T1000 (cell line): ENCODE data around the gene PTPRN2.

ENCODE experiments used
- DNase-seq: peaks from one replicate; lab custom pipeline; 2025; ENCODE audit warnings: mixed read lengths; lab: John Stamatoyannopoulos, UW

Gene PTPRN2

DNA sequence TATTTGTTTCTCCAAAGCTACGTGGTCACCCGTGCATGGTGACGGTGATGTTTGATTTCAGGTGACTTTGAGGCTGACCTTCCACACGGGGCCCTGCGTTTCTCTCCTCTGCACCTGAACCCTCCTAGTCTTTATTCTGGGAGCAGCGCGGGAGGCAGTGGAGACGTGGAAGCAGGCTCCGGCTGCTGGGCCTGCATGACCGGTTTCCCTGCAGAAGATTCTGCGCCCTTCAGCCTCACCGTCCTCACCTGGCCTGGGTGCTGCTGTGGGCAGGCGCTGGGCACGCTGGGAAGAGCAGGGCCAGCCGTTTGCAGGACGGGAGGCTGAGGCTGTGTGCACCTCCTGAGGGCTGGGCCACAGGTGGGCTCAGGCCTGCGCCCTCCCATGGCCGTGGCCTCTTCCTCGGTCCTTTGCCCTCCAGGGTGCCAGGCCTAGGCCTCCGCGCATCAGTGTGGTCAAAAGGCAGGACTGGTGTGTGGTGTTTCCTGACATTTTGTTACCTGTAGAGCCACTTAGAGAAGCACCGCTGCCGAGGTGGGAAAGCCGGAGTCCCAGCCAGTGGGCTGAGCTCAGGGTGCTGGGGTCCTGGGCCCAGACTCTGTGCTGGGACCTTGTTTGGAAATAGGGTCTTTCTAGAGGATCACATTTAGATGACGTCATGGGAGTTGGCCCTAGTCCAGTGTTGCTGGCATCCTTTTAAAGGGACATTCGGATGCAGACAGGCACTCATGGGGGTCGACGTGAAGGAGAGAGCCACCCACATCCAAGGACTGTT is 772.5 kb downstream of the PTPRN2 start:
- DNase-seq = no peak

DNA sequence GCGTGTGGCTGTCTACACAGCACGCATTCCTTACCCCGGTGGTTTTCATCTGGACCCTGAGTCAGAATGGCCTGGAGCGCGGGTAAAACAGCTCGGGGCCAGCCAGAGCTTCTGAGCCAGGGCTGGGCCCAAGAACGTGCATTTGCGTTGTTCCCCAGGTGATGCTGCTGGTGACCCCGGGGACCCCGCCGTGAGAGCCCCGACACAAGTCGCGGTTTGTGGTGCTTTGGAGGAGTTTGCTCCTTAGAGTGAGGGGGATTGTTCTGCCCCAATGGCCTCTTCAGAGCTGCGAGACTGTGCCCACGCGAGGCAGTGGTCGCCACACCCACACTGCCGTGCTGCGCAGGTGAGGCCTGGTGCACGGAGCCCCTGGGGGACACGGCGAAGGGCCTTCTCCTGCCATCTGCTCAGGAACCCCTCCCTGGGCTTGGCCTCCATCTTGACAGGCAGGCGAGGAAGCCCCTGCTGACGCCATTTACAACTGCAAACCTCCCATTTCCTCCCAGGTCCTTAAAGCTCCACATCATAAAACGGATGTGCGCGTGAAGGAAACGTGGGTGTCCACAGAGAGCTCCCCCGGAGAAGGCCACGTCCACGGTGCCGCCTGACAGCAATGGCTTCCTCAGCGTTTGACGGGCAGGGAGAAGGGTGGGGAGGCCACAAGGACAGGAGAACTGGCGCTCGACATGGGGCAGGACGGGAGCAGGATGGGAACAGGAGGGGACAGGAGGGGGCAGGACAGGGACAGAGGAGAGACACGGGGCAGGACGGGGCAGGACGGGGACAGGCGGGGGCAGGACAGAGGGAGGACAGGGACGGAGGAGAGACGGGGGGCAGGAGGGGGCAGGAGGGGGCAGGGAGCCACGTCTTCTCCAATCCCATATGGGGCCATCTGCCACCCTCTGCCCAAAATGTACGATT is 773.6 kb downstream of the PTPRN2 start:
- DNase-seq = no peak

DNA sequence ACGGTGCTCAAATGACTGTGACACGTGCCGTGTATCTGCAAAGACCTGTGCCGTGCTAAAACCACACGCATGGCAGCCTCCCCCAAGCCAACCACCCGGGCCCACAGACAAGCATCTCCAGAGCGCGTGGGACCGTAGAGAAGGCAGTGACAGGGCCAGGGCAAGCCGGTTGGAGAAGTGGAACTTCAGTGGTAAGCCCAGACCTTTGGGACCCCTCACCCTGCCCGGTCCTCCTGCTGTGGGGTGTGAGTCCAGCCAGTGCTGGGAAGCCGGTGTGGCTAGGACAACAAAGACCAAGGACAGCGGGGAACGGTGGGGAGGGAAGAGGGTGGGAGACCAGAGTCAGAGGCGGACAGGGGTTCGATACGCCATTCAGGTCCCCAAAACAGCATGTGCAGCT is 774.6 kb downstream of the PTPRN2 start:
- no peak for DNase-seq

DNA sequence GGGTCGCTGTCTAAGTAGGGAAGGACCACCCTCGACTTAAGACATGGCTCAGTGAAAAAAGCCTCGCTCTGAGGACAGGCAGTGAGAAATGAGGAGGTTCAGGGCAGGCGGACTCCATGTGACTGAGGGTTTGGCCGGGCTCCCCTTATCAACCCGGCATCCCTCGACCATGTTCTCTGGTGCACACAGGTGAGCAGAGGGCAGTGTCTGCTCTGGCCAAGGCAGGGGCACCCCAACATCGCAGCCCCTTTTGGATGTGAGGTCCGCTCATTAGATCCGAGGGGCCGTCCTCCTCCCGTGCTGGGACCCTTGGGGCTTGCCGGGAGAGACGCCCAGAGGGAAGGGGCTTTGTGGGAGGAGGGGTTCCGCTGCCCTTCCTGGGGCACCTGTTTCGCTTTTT is 775.7 kb downstream of the PTPRN2 start:
- DNase-seq = no peak

DNA sequence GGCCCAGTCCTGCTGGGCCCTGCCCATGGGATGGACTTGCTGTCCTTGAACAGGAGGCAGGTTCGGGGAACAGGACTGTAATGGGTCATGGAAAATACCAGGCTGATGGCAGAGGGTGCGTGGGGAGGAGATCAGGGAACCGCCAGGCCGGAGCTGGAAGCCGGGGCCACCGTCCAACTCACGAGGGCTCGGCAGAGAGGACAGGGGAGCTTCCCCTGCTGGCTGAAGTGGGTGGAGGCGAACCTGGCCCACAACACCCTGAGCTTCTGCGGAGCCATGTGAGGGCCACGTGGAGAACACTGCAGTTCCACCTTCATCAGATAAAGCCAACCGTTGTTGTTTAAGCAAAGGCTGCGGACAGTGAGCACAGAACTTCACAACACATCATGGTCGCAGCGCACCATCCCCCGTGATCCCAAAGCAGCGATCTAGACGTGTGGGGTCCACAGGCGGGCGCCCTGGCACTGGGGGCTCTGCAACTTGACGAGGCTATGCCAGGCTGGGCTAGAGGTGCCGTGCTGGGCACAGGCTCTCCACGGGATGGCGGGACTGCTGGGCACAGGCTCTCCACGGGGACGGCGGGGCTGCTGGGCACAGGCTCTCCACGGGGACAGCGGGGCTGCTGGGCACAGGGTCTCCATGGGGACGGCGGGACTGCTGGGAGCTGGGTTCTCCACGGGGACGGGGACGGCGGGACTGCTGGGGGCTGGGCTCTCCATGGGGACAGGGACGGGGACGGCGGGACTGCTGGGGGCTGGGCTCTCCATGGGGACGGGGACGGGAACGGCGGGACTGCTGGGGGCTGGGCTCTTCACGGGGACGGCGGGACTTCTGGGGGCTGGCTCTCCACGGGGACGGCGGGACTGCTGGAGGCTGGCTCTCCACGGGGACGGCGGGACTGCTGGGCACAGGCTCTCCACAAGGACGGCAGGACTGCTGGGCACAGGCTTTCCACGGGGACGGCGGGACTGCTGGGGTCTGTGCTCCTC is 777.5 kb downstream of the PTPRN2 start:
- DNase-seq = no peak

DNA sequence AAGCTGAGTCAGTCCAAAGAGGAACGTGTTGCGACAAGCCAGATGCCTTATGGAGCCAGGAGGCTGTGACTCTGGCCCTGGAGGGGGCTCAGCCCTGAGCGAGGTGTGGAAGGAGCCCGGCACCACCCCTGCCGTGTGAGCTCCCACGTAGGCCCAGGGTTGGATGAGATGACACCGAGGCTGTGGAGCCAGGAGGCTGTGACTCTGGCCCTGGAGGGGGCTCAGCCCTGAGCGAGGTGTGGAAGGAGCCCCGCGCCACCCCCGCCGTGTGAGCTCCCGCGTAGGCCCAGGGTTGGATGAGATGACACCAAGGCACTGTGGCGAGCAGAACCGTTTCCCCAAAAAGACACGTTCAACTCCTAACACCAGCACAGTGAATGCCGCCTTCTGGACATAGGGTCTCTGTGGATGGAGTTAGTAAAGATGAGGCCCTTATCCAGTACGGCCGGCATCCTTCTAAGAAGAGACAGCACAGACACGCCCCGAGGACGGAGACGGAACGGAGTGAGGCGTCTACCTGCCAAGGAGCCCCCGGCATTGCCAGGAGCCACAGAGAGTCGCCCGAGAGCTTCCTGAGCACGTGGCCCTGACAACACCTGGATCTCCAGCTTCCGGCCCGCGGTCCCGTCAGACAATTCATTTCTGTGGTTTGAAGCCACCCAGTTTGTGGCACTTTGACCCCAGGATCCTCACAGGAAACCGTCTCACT is 778.3 kb downstream of the PTPRN2 start:
- DNase-seq = no peak

DNA sequence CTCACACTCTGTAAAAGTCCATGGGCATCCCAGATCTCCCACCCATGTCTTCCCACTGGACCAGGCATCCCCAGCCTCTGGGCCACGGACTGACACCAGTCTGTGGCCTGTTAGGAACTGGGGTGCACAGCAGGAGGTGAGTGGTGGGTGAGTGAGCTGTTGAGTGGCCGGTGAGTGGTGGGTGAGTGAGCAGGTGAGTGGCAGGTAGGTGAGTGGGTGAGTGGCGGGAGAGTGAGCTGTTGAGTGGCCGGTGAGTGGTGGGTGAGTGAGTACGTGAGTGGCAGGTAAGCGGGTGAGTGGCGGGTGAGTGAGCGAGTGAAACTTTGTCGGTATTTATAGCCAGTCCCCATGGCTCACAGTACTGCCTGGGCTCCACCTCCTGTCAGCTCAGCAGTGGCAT is 779.6 kb downstream of the PTPRN2 start:
- DNase-seq = no peak

DNA sequence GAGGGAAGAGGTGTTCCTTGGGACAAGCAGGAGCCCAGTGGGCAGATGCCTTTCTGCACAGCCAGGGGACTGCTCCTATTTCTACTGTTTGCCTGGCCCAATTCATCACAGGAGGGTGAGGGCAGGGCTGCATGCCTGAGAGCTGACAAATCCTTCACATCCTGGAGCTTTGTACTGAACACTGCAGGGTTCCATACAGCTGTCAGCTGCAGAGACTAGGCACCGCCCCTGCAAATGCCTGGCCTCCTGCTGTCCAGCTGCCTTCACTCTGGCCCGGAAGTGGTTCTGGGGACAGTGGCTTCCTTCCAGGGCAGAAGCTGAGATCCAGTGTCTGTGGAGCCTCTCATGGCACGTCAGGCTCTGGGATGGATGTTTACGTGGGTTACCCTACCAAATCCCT is 780.1 kb downstream of the PTPRN2 start:
- no peak for DNase-seq

DNA sequence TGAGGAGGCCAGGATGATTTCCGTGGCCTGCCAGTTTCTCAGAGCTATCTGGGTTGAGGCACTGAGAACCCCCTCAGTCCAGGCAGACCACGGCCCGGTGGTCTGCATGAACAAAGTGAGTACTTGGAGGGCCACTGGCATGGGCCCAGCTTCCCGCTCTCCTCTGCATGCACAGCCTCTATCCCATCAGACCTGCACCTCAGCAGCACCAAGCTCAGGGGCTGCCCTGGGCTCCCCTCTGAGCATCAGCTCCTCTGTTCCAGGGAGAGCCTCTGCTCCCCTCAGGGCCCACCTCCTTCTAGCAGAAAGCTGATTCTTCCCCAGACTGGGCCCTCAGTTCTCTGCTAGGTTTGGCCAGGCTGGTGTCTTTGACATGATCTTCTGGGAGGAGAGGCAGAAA is 780.9 kb downstream of the PTPRN2 start:
- no peak for DNase-seq

DNA sequence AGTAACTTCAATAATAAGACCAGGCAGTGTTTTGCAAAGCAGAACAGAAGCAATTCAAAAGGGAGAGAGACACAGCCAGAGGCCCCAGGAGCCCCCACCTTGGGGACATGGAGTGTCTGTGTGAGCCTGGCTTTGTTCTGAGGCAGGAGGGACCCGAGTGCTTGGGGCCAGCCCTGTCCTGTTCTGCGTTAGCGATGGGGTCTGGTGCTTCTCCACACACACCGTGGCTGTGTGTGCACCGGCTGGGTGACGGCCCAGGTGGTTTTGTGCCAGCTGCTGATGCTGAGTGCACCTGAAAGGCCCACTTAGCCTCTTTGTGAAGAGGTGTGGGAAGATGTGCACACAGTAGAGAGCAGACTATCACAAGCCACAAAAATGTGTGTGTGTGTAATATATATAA is 781.9 kb downstream of the PTPRN2 start:
- no peak for DNase-seq

DNA sequence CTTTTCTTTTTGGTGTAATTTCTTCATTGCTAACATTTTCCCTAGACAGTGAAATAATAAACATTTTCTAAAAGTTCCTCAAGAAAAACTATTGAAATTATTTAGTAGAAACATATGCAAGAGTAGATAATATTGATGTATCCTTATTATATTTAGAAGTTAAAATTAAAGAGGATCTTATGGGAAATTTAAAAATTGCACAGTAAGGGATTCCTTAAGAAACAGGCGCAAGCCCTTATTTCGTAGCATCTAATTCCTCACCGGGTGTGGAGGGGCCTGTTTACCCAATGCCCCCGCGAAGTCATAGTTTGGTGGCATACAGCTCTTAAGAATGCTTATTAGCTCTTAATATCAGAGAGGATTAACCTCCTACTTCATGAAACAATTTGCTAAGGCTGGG is 783.7 kb downstream of the PTPRN2 start:
- no peak for DNase-seq

DNA sequence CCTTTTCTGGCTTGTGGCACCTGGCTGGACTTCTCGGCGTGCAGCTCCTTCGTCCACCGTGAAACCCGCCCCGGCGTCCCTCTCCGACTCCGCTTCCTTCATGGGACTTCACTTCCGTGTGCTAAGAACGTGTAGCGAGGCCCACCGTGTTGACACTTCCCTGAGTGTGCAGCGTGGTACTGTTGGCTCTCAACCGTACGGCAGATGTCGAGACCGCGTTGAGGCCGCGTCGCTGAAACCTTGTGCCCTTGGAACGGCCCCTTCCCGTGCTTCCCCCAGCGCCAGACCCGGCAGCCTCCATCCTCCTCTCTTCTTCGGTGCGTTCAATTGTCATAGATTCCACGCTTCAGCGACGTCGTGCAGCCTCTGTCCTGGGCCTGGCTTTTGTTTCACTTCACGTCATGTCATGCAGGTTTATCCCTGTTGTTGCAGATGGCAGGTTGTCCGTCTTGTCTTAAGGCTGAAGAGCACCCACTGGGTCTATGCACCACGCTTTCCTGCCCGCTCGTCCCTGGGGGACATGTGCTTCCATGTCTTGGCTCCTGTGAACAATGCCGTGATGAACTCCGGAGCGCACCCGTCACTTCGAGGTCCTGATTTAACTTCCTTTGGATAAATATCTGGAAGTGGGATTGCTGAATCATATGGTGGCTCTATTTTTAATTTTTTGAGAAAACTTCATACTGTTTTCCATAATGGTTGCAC is 785.5 kb downstream of the PTPRN2 start:
- DNase-seq = no peak

DNA sequence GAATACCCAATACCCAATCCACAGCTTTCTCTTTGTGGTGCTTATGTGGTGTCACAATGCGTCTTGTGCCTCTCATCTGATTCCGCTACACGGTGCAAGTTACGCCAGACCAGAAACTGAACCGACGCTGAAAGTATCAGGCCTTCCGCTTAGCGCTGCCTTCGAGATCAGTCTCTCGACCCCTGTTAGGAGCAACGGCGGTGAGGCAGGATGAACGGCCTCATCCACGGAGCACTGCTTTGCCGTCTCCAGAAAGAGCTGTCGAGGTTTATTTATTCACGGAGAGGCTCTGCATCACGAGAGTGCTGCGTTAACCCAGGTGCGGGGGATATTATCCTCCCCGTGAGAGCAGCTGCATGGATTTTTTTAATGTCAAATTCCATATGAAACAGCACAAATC is 786.5 kb downstream of the PTPRN2 start:
- no peak for DNase-seq

DNA sequence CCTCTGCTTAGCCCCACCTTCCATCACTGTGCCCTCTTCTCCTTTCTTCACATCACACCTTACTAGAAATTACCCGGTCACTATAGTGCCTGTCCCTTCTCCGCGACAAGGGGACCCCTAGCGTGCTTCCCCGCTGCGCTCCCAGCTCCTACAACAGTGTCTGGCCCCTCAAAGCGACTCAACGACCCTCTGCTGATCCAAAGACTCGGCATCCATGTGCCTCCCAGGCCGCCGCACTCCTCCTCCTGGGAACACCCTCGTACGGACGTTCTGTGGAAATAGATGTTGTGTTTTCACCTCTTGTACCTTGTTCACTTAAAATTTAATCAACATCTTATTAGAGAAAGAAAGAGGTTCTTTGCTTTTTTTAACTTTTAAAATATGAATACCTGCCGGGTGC is 787.3 kb downstream of the PTPRN2 start:
- no peak for DNase-seq

DNA sequence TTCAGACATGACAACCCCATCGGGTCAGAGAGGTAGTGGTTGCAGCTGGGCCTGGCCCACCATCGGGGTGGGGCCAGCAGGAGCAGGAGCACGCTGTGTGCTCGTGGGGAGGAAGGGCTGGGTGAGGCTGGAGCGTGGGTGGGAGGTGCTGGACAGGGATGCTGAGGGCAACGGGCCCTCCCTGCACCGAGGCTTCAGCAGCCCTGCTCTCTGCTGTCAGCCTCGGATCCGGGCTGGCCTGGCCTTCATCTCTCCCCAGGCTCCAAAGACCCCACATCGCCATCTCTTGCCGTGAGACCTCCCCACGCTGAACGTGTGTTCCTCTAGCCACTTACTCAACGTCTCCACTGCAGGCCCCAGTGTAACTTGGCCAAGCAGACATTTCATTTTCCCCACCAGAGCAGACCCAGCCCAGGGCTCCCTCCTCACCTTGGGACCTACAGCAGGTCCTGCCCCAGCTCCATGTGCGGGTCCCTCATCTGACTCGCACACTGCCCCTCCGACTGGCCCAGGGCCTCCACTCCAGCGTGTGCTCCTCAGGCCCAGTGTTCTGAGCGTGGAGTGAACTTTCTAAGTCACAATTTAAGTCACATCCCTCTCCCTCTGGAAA is 788.4 kb downstream of the PTPRN2 start:
- DNase-seq = no peak

DNA sequence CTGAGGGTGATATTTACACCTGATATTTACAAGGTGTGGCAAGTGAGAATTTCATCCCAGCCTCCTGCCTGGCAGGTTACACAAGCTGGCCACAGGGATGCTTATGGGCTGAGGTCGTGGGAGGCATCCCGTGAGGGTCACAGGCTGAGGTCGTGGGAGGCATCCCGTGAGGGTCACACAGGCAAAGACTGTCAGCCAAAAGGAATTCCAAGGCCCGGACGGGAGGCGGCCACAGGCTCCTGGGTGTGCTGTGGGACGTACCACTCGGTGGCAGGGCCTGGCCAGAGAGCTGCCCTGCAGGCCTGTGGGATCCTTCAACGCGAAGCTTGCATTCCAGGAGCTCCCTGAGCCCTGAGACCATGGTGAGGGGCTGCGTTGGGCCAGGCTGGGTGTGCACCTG is 790.3 kb downstream of the PTPRN2 start:
- DNase-seq = no peak

DNA sequence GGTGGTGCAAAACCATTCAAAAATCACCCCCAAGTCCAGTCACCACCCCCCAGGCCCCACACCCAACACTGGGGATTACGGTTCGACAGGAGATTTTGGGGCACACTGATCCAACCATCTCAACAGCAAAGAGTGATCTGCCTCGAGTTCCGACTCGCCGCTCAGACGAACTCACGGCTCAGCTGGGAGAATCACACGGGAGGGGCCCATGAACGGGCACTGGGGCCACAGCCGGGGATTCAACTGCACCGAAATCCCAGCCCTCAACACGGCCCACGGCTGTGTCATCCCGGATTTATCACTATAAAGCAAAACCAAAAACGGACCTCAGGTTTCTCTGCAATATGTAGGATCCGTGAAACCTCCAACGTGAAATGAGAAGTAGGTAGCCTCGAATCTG is 790.8 kb downstream of the PTPRN2 start:
- DNase-seq = no peak

DNA sequence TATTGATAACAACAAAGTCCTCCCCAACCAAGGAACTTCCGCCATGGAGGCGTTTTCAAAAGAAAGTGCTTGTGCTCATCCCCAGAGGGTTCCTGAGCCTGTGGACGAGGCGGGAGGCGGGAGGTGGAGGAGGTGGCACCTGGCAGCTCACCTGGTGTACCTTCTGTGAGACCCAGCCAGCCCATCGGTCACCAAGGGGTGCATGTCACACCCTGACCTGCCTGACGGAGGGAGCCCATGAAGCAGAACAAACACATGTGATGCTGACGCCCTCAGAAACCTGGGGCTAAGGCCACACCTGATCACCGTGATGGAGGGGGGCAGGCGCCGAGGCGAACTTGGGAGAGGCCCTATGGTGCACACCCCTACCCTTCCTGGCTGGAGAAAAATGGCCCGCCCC is 792.0 kb downstream of the PTPRN2 start:
- no peak for DNase-seq

DNA sequence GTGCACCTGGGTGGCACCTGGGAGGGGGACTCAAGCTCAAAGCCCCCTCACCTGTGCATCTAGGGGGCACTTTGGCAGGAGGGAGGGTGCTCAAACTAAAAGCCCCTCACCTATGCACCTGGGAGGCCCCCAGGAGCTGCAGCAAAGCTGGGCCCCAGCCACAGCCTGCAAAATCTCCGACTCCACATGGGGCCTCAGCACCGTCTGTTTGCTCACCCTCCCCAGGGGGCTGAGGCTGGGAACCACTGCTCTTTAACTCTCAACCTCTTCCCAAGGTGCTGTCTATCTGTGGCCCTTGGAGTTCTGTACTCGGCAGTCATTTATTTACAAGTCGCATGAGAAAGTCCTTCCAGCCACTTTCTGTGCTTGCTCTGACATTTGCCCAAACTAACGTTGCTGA is 792.4 kb downstream of the PTPRN2 start:
- no peak for DNase-seq

DNA sequence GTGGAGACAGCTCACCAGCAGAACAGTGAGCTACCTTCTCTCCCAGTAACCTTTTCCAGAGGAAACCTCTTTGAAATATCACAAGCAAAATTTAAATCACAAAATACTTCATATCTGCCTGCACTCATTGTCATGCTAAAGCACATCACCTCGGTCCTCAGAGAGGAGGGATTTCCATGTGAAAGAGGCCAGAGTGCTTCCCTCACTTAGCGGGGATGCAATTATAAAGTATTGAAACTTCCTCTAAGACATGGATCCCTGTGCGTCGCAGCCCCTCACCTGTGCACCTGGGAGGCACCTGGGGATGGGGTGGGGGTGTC is 792.9 kb downstream of the PTPRN2 start:
- DNase-seq = no peak
